GM21619 (cell line): ENCODE results near the gene RPS10.
"Not testable (repeated sequence)": the region's sequence is repeated elsewhere in the genome, so short reads cannot be mapped to it uniquely, and the experiment has no call there.

Source experiments
- ATAC-seq: cut with Tn5 transposase; IDR thresholded peaks from one replicate; pipeline ENCODE4 v1.9.1; 2021; ENCODE audit not compliant: unreplicated experiment

The RPS10 gene

GRCh38 chr6:34374069-34374468 lies 51.8 kb downstream of the RPS10 start:
- ATAC-seq = no peak

GRCh38 chr6:34373511-34373910 lies 52.4 kb downstream of the RPS10 start:
- no peak for ATAC-seq

GRCh38 chr6:34371865-34372264 lies 54.0 kb downstream of the RPS10 start:
- not testable (repeated sequence) for ATAC-seq

- ATAC-seq = no peak
Measured at GRCh38 chr6:34370361-34370760, 55.5 kb downstream of the RPS10 start.

- no peak for ATAC-seq
Measured at GRCh38 chr6:34369385-34369784, 56.5 kb downstream of the RPS10 start.
